Brain microvascular endothelial cell (primary cell): ENCODE measurements around the gene SETD7.

ENCODE experiments used
- DNase-seq: peaks from one replicate; pipeline ENCODE4 v3.0.0-alpha.2; 2020
- H3K27ac ChIP-seq: fragments of 250-450 bp; sonication (Bioruptor Pico); 2 replicates; pipeline ENCODE4 v1.5.1; 2020; ENCODE audit warnings: mild to moderate bottlenecking, moderate library complexity
- H3K27me3 ChIP-seq: fragments of 250-450 bp; sonication (Bioruptor Pico); replicated peaks from 2 replicates; pipeline ENCODE4 v1.5.1; 2020; ENCODE audit warnings: mild to moderate bottlenecking
- H3K36me3 ChIP-seq: fragments of 250-450 bp; sonication (Bioruptor Pico); replicated peaks from 2 replicates; pipeline ENCODE4 v1.5.1; 2020; ENCODE audit warnings: mild to moderate bottlenecking
- H3K4me3 ChIP-seq: 2 replicates; pipeline ENCODE4 v1.5.1; 2011; ENCODE audit warnings: low read depth, mild to moderate bottlenecking, control low read depth, low read length, moderate library complexity
- in situ Hi-C: cut with HindIII; loops from 2 replicates; pipeline ENCODE4 v1.10.0; 2017; ENCODE audit warnings: low sequenced_read_pairs, low pct_ligation_motif_present
- TF ChIP-seq, protein P1 (sequence below): IDR thresholded peaks from 2 replicates; pipeline ENCODE4 v1.5.1; 2011; ENCODE audit warnings: low read depth, mild to moderate bottlenecking, moderate library complexity, low read length, control low read depth, inconsistent platforms; ENCODE audit errors: missing control alignments

SETD7 gene

DNA sequence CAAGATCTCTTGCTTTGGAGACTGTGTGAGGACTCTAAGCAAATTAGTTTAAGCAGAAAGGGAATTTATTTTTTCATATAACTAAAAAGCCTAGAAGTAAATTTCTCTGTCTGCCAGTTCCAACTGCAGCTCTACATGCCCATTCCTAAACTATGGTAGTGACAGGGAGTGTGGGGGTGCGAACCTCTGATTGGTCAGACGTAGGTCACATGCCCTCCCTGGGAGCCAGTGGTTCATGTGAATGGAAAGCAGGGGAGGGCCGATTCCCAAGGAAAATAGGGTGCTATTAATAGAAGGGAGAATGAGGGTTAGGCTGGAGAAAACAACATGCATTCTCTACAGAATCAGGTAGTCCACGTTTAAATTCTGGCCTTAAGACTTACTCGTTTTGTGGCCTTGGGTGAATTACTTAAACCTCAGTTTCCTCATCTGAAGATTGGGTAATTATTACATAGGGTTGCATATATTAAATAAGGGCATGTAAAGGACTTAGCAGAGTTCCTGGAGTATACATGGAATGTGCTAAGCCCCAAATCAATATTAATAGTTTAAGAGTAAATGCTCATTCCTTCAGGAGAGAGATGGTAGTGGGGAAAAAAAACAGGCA lies 94.9 kb downstream of the SETD7 start:
- Histone ChIP-seq H3K27ac (no peak overlapping the region), H3K27me3 (no peaks in the 10 kb centered on the region), H3K4me3 (no peak overlapping the region), H3K36me3 (no peaks in the 10 kb centered on the region)
- TF ChIP-seq, protein P1, sequence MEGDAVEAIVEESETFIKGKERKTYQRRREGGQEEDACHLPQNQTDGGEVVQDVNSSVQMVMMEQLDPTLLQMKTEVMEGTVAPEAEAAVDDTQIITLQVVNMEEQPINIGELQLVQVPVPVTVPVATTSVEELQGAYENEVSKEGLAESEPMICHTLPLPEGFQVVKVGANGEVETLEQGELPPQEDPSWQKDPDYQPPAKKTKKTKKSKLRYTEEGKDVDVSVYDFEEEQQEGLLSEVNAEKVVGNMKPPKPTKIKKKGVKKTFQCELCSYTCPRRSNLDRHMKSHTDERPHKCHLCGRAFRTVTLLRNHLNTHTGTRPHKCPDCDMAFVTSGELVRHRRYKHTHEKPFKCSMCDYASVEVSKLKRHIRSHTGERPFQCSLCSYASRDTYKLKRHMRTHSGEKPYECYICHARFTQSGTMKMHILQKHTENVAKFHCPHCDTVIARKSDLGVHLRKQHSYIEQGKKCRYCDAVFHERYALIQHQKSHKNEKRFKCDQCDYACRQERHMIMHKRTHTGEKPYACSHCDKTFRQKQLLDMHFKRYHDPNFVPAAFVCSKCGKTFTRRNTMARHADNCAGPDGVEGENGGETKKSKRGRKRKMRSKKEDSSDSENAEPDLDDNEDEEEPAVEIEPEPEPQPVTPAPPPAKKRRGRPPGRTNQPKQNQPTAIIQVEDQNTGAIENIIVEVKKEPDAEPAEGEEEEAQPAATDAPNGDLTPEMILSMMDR, result no peak
- no peak for DNase-seq
- in situ Hi-C loops, result no loop called here

DNA sequence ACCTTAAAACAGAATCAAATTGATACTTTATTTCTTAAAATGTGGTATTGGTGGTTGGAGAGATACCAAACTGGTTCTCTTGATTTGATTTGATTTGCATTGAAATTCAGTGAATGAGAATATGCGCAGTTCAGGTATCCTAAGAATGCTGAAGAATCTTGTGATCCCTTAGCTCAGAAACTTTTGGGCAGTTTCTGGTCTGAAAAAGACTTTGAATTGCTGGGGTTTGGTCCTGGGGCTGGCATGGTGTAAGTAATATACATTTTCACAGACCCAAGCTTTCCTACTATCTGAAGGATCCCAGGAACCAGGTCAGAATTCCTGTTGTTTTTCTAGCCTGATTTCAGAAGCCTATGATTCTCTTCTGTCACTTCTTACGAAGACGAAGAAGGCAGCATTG lies 95.5 kb downstream of the SETD7 start:
- H3K27me3 ChIP-seq, result no peaks in the 10 kb centered on the region
- no peak overlapping the region for H3K27ac ChIP-seq
- in situ Hi-C loops, result no loop called here
- TF ChIP-seq, protein P1, result no peak
- H3K36me3 ChIP-seq, result no peaks in the 10 kb centered on the region
- no peak overlapping the region for H3K4me3 ChIP-seq
- no peak for DNase-seq

DNA sequence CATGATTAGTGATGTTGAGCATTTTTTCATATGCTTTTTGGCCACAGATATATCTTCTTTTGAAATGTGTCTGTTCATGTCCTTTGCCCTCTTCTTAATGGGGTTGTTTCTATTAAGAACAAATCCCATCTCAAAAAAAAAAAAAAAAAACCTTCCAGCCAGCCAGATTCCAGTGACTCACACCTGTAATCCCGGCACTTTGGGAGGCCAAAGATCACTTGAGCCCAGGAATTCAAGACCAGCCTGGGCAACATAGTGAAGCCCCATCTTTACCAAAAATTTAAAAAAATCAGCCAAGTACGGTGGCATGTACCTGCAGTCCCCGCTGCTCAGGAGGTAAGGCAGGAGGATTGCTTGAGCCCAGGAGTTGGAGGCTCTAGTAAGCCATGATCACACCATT lies 97.0 kb downstream of the SETD7 start:
- H3K27ac ChIP-seq, result no peak overlapping the region
- H3K27me3 ChIP-seq, result no peaks in the 10 kb centered on the region
- in situ Hi-C loops, result no loop called here
- H3K36me3 ChIP-seq, result no peaks in the 10 kb centered on the region
- DNase-seq, result no peak
- no peak overlapping the region for H3K4me3 ChIP-seq
- TF ChIP-seq, protein P1, result no peak

DNA sequence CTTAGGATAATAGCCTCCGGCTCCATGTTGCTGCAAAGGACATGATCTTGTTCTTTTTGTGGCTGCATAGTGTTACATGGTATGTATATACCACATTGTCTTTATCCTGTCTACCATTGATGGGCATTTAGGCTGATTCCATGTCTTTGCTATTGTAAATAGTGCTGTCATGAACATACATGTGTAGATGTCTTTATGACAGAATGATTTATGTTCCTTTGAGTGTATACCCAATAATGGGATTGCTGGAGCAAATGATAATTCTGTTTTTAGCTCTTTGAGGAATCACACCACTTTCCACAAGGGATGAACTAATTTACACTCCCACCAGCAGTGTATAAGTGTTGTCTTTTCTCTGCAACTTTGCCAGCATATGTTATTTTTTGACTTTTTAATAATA lies 97.5 kb downstream of the SETD7 start:
- Histone ChIP-seq H3K27me3 (no peaks in the 10 kb centered on the region), H3K4me3 (no peak overlapping the region), H3K36me3 (no peaks in the 10 kb centered on the region), H3K27ac (no peak overlapping the region)
- DNase-seq, result no peak
- TF ChIP-seq, protein P1, result no peak
- in situ Hi-C loops, result no loop called here

DNA sequence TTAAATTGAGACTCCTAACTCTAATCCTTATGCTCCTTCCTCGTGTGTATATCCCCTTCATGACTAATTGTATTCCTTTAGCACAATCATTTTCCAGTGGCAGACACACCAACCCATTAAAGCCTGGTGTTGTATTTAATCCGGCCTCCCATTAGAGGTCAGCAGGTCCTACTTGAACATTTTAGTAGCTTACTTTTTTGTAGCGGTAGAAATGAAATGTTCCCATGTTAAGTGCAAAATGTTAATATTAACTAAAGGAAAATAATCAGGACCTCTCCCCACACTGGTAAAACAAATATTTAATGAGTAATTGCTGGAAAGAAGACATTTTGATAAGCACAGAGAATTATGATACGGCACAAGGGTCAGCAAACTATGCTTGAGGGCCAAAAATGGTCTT lies 98.7 kb downstream of the SETD7 start:
- Histone ChIP-seq H3K27me3 (no peaks in the 10 kb centered on the region), H3K27ac (no peak overlapping the region), H3K36me3 (no peaks in the 10 kb centered on the region), H3K4me3 (no peak overlapping the region)
- in situ Hi-C loops, result no loop called here
- no peak for DNase-seq
- TF ChIP-seq, protein P1, result no peak

DNA sequence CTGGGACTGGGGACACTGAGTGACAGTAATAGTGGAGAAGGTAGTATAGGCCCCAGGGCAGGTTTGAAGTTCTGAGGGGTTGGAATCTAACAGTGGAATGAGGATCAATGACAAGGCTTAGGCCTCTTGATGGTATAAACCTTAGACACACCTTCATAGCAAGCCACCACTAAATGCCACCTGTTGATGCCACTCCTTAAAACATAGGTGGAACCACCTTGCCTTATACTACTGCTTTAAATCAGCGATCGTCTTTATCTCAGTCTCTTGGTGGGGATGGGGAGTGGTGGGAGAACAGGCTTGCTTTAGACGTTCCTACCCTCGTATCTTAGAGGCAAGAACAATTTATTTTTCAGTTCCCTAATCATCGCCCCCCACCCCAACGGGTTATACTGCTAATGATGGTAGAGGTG lies 100.9 kb downstream of the SETD7 start:
- Histone ChIP-seq H3K27me3 (no peaks in the 10 kb centered on the region), H3K27ac (no peak overlapping the region), H3K36me3 (no peaks in the 10 kb centered on the region), H3K4me3 (peak overlapping the region; percentile 99)
- no peak for DNase-seq
- in situ Hi-C loops, result no loop called here
- TF ChIP-seq, protein P1, result no peak
